Medulla oblongata (tissue), 1 donor: Measurements from ENCODE around the gene FUBP1.
A peak's percentile ranks its signal among the peaks of the same experiment; 100 is the strongest.
"Not testable (repeated sequence)": the region's sequence is repeated elsewhere in the genome, so short reads cannot be mapped to it uniquely, and the experiment has no call there.

ENCODE experiments used
- DNase-seq: peaks from one replicate; pipeline ENCODE4 v3.0.0-alpha.2; 2015; ENCODE audit errors: extremely low spot score

FUBP1 gene

GRCh38 chr1:77978969-77979876, at the start of gene FUBP1:
FUBP1 (minus strand) TSS chr1:77979072; CDS start chr1:77979004, 68 bp downstream.
- DNase-seq, result peak; percentile 98

- DNase-seq, result not testable (repeated sequence)
Measured at GRCh38 chr1:78021134-78021533, 42.3 kb upstream of the FUBP1 start.

GRCh38 chr1:78019024-78019423, 40.2 kb upstream of the FUBP1 start:
- DNase-seq, result no peak

- no peak for DNase-seq
Measured at GRCh38 chr1:78015148-78015547, 36.3 kb upstream of the FUBP1 start.

GRCh38 chr1:78011050-78011449, 32.2 kb upstream of the FUBP1 start:
- no peak for DNase-seq

GRCh38 chr1:78009836-78010235, 31.0 kb upstream of the FUBP1 start:
- DNase-seq, result peak; percentile 18

- DNase-seq, result no peak
Measured at GRCh38 chr1:78009276-78009675, 30.4 kb upstream of the FUBP1 start.

GRCh38 chr1:78007677-78008341, 28.9 kb upstream of the FUBP1 start:
- no peak for DNase-seq

- DNase-seq, result no peak
Measured at GRCh38 chr1:78006521-78006920, 27.6 kb upstream of the FUBP1 start.

- peak; percentile 83 for DNase-seq
Measured at GRCh38 chr1:78005755-78006154, 26.9 kb upstream of the FUBP1 start.

GRCh38 chr1:78005448-78005722, 26.5 kb upstream of the FUBP1 start:
- DNase-seq, result peak; percentile 55

GRCh38 chr1:78004719-78005447, 26.0 kb upstream of the FUBP1 start, which contains the start of gene DNAJB4:
DNAJB4 (plus strand) TSS chr1:78004939; CDS start chr1:78005111, 172 bp downstream.
- DNase-seq, result peak; percentile 99

- peak; percentile 75 for DNase-seq
Measured at GRCh38 chr1:78003882-78004718, 25.2 kb upstream of the FUBP1 start.

GRCh38 chr1:78003070-78003746, 24.3 kb upstream of the FUBP1 start:
- peak; percentile 67 for DNase-seq

GRCh38 chr1:78000536-78000935, 21.7 kb upstream of the FUBP1 start:
- not testable (repeated sequence) for DNase-seq

GRCh38 chr1:77996734-77997133, 17.9 kb upstream of the FUBP1 start:
- no peak for DNase-seq

- DNase-seq, result no peak
Measured at GRCh38 chr1:77994117-77994705, 15.3 kb upstream of the FUBP1 start.

- no peak for DNase-seq
Measured at GRCh38 chr1:77991638-77992037, 12.8 kb upstream of the FUBP1 start.

GRCh38 chr1:77990629-77991204, 11.8 kb upstream of the FUBP1 start:
- DNase-seq, result no peak

GRCh38 chr1:77989744-77990143, 10.9 kb upstream of the FUBP1 start:
- no peak for DNase-seq
